Parathyroid adenoma (tissue), 2 donors: Measurements from ENCODE around the gene PLCB3.

Source experiments
- H2AFZ ChIP-seq: fragments of 300-600 bp; sonication (generic); one replicate; pipeline ENCODE4 v1.7.0; 2017; ENCODE audit warnings: antibody characterized with exemption, mild to moderate bottlenecking
- H3K27ac ChIP-seq: fragments of 300-600 bp; sonication (generic); one replicate; pipeline ENCODE4 v1.7.0; 2017
- H3K27me3 ChIP-seq: fragments of 300-600 bp; sonication (generic); one replicate; pipeline ENCODE4 v1.7.0; 2017; ENCODE audit warnings: low read length; ENCODE audit not compliant: control insufficient read depth, insufficient read depth
- H3K36me3 ChIP-seq: fragments of 300-600 bp; sonication (generic); one replicate; pipeline ENCODE4 v1.7.0; 2017; ENCODE audit warnings: low read length; ENCODE audit not compliant: control insufficient read depth, insufficient read depth
- H3K4me1 ChIP-seq: fragments of 300-600 bp; sonication (generic); one replicate; pipeline ENCODE4 v1.7.0; 2017; ENCODE audit warnings: control low read depth
- H3K4me2 ChIP-seq: fragments of 300-600 bp; sonication (generic); one replicate; pipeline ENCODE4 v1.7.0; 2017; ENCODE audit warnings: low read length
- H3K4me3 ChIP-seq: fragments of 300-600 bp; sonication (generic); one replicate; pipeline ENCODE4 v1.7.0; 2017; ENCODE audit warnings: low read depth, low read length
- H3K79me2 ChIP-seq: fragments of 300-600 bp; sonication (generic); one replicate; pipeline ENCODE4 v1.7.0; 2017; ENCODE audit warnings: control low read depth
- H3K9ac ChIP-seq: fragments of 300-600 bp; sonication (generic); one replicate; pipeline ENCODE4 v1.7.0; 2017; ENCODE audit warnings: mild to moderate bottlenecking
- H3K9me3 ChIP-seq: fragments of 300-600 bp; sonication (generic); one replicate; pipeline ENCODE4 v1.7.0; 2017; ENCODE audit warnings: low read length; ENCODE audit not compliant: control insufficient read depth
- CTCF ChIP-seq: fragments of 300-600 bp; sonication (generic); IDR thresholded peaks from one replicate; pipeline ENCODE4 v1.7.0; 2017; ENCODE audit warnings: antibody characterized with exemption, mild to moderate bottlenecking
- donor health status: primary hyperparathyroidism.

Gene PLCB3

GRCh38 chr11:64316672-64317324 lies 65.5 kb downstream of the PLCB3 start:
- Histone ChIP-seq H3K9me3 (no peaks in the 10 kb centered on the region), H3K4me2 (peak overlapping the region; percentile 99), H3K4me1 (peaks cover 4% of the 10 kb centered on the region), H3K36me3 (no peaks in the 10 kb centered on the region), H3K27ac (peak overlapping the region; percentile 99), H3K79me2 (no peaks in the 10 kb centered on the region), H3K9ac (peak overlapping the region; percentile 89), H2AFZ (peak overlapping the region; percentile 78), H3K4me3 (peak overlapping the region; percentile 92), H3K27me3 (no peaks in the 10 kb centered on the region)
- no peak for TF ChIP-seq CTCF

GRCh38 chr11:64317325-64317960 lies 66.1 kb downstream of the PLCB3 start, which contains the start of gene TRMT112:
TRMT112 (minus strand) TSS chr11:64317559; CDS start chr11:64317526, 33 bp downstream.
- Histone ChIP-seq H3K4me1 (peaks cover 4% of the 10 kb centered on the region), H3K4me2 (peak within 1 kb of the TSS; percentile 99), H3K4me3 (peak within 1 kb of the TSS; percentile 92), H3K9ac (peak within 1 kb of the TSS; percentile 89), H3K79me2 (no peaks in the 10 kb centered on the region), H3K9me3 (no peaks in the 10 kb centered on the region), H3K27me3 (no peaks in the 10 kb centered on the region), H3K36me3 (no peaks in the 10 kb centered on the region), H2AFZ (peak within 1 kb of the TSS; percentile 78), H3K27ac (peak within 1 kb of the TSS; percentile 99)
- TF ChIP-seq CTCF: no peak

GRCh38 chr11:64317961-64318765 lies 66.8 kb downstream of the PLCB3 start, which contains the start of gene PRDX5:
PRDX5 (plus strand) TSS chr11:64318121; CDS start chr11:64318216, 95 bp downstream.
- Histone ChIP-seq H3K4me2 (peak within 1 kb of the TSS; percentile 99), H3K9ac (peak within 1 kb of the TSS; percentile 89), H3K36me3 (no peaks in the 10 kb centered on the region), H3K27ac (peak within 1 kb of the TSS; percentile 99), H2AFZ (peak within 1 kb of the TSS; percentile 78), H3K4me1 (peaks cover 4% of the 10 kb centered on the region), H3K9me3 (no peaks in the 10 kb centered on the region), H3K27me3 (no peaks in the 10 kb centered on the region), H3K4me3 (peak within 1 kb of the TSS; percentile 92), H3K79me2 (no peaks in the 10 kb centered on the region)
- peak; percentile 42 for TF ChIP-seq CTCF
